Neural cell (in vitro differentiated cells): ENCODE data around the gene CUBN. TPM values are rescaled to one million over a fixed set of nuclear protein-coding genes. Genes with fewer than 3 reads are reported as not detected.

ENCODE experiments used
- H2AFZ ChIP-seq: fragments of 200-600, 300-800 bp; sonication (generic), shearing (Covaris generic); 2 replicates; pipeline ENCODE4 v1.6.0; 2014; ENCODE audit warnings: low read depth, mild to moderate bottlenecking, antibody characterized with exemption, low read length, moderate library complexity
- H3F3A ChIP-seq: fragments of 200-600 bp; shearing (Covaris generic); 2 replicates; pipeline ENCODE4 v1.6.1; 2016; ENCODE audit warnings: mild to moderate bottlenecking, moderate library complexity, mixed read lengths, antibody characterized with exemption, low read length; ENCODE audit not compliant: insufficient read depth, poor library complexity, severe bottlenecking
- H3K27ac ChIP-seq: fragments of 200-600, 300-800 bp; sonication (generic), shearing (Covaris generic); 2 replicates; pipeline ENCODE4 v1.5.1; 2014; ENCODE audit warnings: mild to moderate bottlenecking, low read length, moderate library complexity
- H3K27me3 ChIP-seq: fragments of 300-800, 200-600 bp; sonication (generic), shearing (Covaris generic); 2 replicates; pipeline ENCODE4 v1.6.0; 2014; ENCODE audit warnings: mild to moderate bottlenecking, low read depth, low read length, moderate library complexity; ENCODE audit not compliant: insufficient read depth
- H3K36me3 ChIP-seq: fragments of 300-800, 200-600 bp; sonication (generic), shearing (Covaris generic); 2 replicates; pipeline ENCODE4 v1.5.1; 2014; ENCODE audit warnings: mild to moderate bottlenecking, antibody characterized with exemption, low read length, moderate library complexity; ENCODE audit not compliant: insufficient read depth
- H3K4me2 ChIP-seq: fragments of 300-800, 200-600 bp; sonication (generic), shearing (Covaris generic); 2 replicates; pipeline ENCODE4 v1.6.0; 2014; ENCODE audit warnings: mild to moderate bottlenecking, low read length
- H3K4me3 ChIP-seq: fragments of 300-800, 200-600 bp; sonication (generic), shearing (Covaris generic); 2 replicates; pipeline ENCODE4 v1.5.1; 2014; ENCODE audit warnings: mild to moderate bottlenecking, low read length, moderate library complexity
- H3K79me2 ChIP-seq: fragments of 200-600 bp; shearing (Covaris generic); replicated peaks from 2 replicates; pipeline ENCODE4 v1.6.0; 2014; ENCODE audit warnings: mild to moderate bottlenecking, low read length, moderate library complexity; ENCODE audit not compliant: insufficient read depth
- H3K9ac ChIP-seq: fragments of 300-800, 200-600 bp; sonication (generic), shearing (Covaris generic); 2 replicates; pipeline ENCODE4 v1.6.1; 2016; ENCODE audit warnings: mild to moderate bottlenecking, low read length, mixed read lengths
- H3K9me2 ChIP-seq: fragments of 200-600 bp; shearing (Covaris generic); 2 replicates; pipeline ENCODE4 v1.6.1; 2016; ENCODE audit warnings: mild to moderate bottlenecking, low read length, mixed read lengths; ENCODE audit not compliant: insufficient read depth
- H3K9me3 ChIP-seq: fragments of 200-600, 300-800 bp; sonication (generic), shearing (Covaris generic); 2 replicates; pipeline ENCODE4 v1.6.1; 2016; ENCODE audit warnings: mild to moderate bottlenecking, mixed run types, low read length, moderate library complexity, mixed read lengths
- H4K20me1 ChIP-seq: fragments of 200-600 bp; shearing (Covaris generic); 2 replicates; pipeline ENCODE4 v1.6.1; 2016; ENCODE audit warnings: mild to moderate bottlenecking, mixed run types; ENCODE audit not compliant: insufficient read depth
- EP300 ChIP-seq: fragments of 450-650 bp; conservative IDR thresholded peaks from 2 replicates; pipeline ENCODE4 v1.6.1; 2014; ENCODE audit warnings: antibody characterized with exemption, mild to moderate bottlenecking, moderate library complexity; ENCODE audit not compliant: poor library complexity, severe bottlenecking
- EZH2 ChIP-seq: fragments of 200-600, 300-800 bp; shearing (Covaris generic), sonication (generic); IDR thresholded peaks from 2 replicates; pipeline ENCODE4 v1.6.1; 2014; ENCODE audit warnings: antibody characterized with exemption, low read length, borderline replicate concordance, mild to moderate bottlenecking; ENCODE audit not compliant: insufficient read depth, poor library complexity, severe bottlenecking
- MXI1 ChIP-seq: fragments of 450-650 bp; conservative IDR thresholded peaks from 2 replicates; pipeline ENCODE4 v1.6.1; 2014; ENCODE audit warnings: antibody characterized with exemption, mild to moderate bottlenecking; ENCODE audit not compliant: poor library complexity, severe bottlenecking
- POLR2AphosphoS5 ChIP-seq: IDR thresholded peaks from 2 replicates; pipeline ENCODE4 v1.6.1; 2012
- RAD21 ChIP-seq: fragments of 450-650 bp; conservative IDR thresholded peaks from 2 replicates; pipeline ENCODE4 v1.6.1; 2014; ENCODE audit warnings: antibody characterized with exemption, mild to moderate bottlenecking, moderate library complexity
- SMC3 ChIP-seq: fragments of 450-650 bp; conservative IDR thresholded peaks from 2 replicates; pipeline ENCODE4 v1.6.1; 2014; ENCODE audit warnings: antibody characterized with exemption, mild to moderate bottlenecking, moderate library complexity; ENCODE audit not compliant: poor library complexity
- TAF1 ChIP-seq: IDR thresholded peaks from 2 replicates; pipeline ENCODE4 v1.6.1; 2012; ENCODE audit warnings: low read depth
- polyA plus RNA-seq: library from polyadenylated mRNA; depleted of rRNA; stranded (reverse); fragments of >200 nt; gene quantifications from 2 replicates; pipeline ENCODE4 v1.2.3, GENCODE V29; 2014
- TF ChIP-seq, protein P1 (sequence below): IDR thresholded peaks from 2 replicates; pipeline ENCODE4 v1.6.1; 2012; ENCODE audit warnings: borderline replicate concordance
- TF ChIP-seq, protein P2 (sequence below): fragments of 450-650 bp; IDR thresholded peaks from 2 replicates; pipeline ENCODE4 v1.5.1; 2014; ENCODE audit warnings: antibody characterized with exemption, mild to moderate bottlenecking, moderate library complexity; ENCODE audit not compliant: poor library complexity, severe bottlenecking

CUBN gene
- polyA plus RNA-seq, 1 donor from 2014 or later, result 7.1 TPM

DNA sequence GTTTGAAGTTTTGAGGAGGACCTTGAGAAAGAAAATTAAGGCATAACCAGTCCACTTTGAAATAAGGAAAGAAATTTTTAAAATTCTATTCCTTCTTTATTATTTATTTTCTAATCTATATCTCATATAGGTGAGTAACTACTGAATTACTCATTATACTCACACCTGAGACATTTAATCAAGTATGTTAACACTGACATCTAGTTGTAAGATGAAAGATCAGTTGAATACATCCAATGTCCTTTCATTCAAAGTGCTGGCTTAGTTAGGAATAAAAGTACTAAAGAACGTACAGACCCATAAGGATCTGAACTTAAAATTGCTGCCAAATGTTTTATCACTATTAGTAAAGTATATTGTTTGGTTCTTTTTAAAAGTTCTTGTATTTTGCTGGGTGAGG, 48.4 kb upstream of the CUBN start:
- no peak overlapping the region for H3K27ac ChIP-seq
- H3K4me3 ChIP-seq, result no peak overlapping the region
- H3K4me2 ChIP-seq, result no peak overlapping the region
- H3K9ac ChIP-seq, result no peak overlapping the region
- no peaks in the 10 kb centered on the region for H4K20me1 ChIP-seq
- no peak for TF ChIP-seq EZH2
- no peak for TF ChIP-seq SMC3
- TF ChIP-seq, protein P1, sequence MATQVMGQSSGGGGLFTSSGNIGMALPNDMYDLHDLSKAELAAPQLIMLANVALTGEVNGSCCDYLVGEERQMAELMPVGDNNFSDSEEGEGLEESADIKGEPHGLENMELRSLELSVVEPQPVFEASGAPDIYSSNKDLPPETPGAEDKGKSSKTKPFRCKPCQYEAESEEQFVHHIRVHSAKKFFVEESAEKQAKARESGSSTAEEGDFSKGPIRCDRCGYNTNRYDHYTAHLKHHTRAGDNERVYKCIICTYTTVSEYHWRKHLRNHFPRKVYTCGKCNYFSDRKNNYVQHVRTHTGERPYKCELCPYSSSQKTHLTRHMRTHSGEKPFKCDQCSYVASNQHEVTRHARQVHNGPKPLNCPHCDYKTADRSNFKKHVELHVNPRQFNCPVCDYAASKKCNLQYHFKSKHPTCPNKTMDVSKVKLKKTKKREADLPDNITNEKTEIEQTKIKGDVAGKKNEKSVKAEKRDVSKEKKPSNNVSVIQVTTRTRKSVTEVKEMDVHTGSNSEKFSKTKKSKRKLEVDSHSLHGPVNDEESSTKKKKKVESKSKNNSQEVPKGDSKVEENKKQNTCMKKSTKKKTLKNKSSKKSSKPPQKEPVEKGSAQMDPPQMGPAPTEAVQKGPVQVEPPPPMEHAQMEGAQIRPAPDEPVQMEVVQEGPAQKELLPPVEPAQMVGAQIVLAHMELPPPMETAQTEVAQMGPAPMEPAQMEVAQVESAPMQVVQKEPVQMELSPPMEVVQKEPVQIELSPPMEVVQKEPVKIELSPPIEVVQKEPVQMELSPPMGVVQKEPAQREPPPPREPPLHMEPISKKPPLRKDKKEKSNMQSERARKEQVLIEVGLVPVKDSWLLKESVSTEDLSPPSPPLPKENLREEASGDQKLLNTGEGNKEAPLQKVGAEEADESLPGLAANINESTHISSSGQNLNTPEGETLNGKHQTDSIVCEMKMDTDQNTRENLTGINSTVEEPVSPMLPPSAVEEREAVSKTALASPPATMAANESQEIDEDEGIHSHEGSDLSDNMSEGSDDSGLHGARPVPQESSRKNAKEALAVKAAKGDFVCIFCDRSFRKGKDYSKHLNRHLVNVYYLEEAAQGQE, result no peak
- TF ChIP-seq, protein P2, sequence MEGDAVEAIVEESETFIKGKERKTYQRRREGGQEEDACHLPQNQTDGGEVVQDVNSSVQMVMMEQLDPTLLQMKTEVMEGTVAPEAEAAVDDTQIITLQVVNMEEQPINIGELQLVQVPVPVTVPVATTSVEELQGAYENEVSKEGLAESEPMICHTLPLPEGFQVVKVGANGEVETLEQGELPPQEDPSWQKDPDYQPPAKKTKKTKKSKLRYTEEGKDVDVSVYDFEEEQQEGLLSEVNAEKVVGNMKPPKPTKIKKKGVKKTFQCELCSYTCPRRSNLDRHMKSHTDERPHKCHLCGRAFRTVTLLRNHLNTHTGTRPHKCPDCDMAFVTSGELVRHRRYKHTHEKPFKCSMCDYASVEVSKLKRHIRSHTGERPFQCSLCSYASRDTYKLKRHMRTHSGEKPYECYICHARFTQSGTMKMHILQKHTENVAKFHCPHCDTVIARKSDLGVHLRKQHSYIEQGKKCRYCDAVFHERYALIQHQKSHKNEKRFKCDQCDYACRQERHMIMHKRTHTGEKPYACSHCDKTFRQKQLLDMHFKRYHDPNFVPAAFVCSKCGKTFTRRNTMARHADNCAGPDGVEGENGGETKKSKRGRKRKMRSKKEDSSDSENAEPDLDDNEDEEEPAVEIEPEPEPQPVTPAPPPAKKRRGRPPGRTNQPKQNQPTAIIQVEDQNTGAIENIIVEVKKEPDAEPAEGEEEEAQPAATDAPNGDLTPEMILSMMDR, result no peak
- no peak for TF ChIP-seq POLR2AphosphoS5
- TF ChIP-seq TAF1, result no peak
- no peak for TF ChIP-seq RAD21
- TF ChIP-seq EP300, result no peak
- TF ChIP-seq MXI1, result no peak
- H2AFZ ChIP-seq, result no peak overlapping the region
- H3K9me2 ChIP-seq, result no peaks in the 10 kb centered on the region
- H3K36me3 ChIP-seq, result no peaks in the 10 kb centered on the region
- H3K27me3 ChIP-seq, result no peaks in the 10 kb centered on the region
- peaks cover 6% of the 10 kb centered on the region for H3K79me2 ChIP-seq
- H3F3A ChIP-seq, result no peaks in the 10 kb centered on the region
- no peaks in the 10 kb centered on the region for H3K9me3 ChIP-seq

DNA sequence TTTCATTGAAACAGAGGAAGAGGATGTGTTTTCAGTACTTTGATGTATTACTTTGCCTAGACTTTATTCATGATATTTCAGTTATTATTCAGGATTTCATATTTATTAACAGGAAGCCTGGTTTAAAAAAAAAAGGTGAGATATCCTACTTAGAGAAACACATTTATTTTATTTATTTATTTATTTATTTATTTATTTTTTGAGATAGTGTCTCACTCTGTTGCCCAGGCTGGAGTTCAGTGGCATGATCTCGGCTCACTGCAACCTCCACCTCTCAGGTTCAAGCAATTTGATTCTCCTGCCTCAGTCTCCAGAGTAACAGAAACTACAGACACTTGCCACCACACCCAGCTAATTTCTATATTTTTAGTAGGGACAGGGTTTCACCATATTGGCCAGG, 47.4 kb upstream of the CUBN start:
- no peak overlapping the region for H3K9ac ChIP-seq
- H3K27ac ChIP-seq, result no peak overlapping the region
- H3K4me2 ChIP-seq, result no peak overlapping the region
- peaks cover 6% of the 10 kb centered on the region for H3K79me2 ChIP-seq
- H3K27me3 ChIP-seq, result no peaks in the 10 kb centered on the region
- H3F3A ChIP-seq, result no peaks in the 10 kb centered on the region
- no peaks in the 10 kb centered on the region for H4K20me1 ChIP-seq
- TF ChIP-seq MXI1 (no peak), EP300 (no peak), POLR2AphosphoS5 (no peak), TAF1 (no peak), RAD21 (no peak), EZH2 (no peak)
- TF ChIP-seq, protein P2, result no peak
- TF ChIP-seq, protein P1, result no peak
- H3K9me3 ChIP-seq, result no peaks in the 10 kb centered on the region
- H3K36me3 ChIP-seq, result no peaks in the 10 kb centered on the region
- no peak overlapping the region for H3K4me3 ChIP-seq
- H2AFZ ChIP-seq, result no peak overlapping the region
- no peaks in the 10 kb centered on the region for H3K9me2 ChIP-seq
